Parathyroid adenoma (tissue), 2 donors: ENCODE results near the gene ATXN10.

Source experiments
- H2AFZ ChIP-seq: fragments of 300-600 bp; sonication (generic); one replicate; pipeline ENCODE4 v1.7.0; 2017; ENCODE audit warnings: antibody characterized with exemption, mild to moderate bottlenecking
- H3K27ac ChIP-seq: fragments of 300-600 bp; sonication (generic); one replicate; pipeline ENCODE4 v1.7.0; 2017
- H3K27me3 ChIP-seq: fragments of 300-600 bp; sonication (generic); one replicate; pipeline ENCODE4 v1.7.0; 2017; ENCODE audit warnings: low read length; ENCODE audit not compliant: control insufficient read depth, insufficient read depth
- H3K36me3 ChIP-seq: fragments of 300-600 bp; sonication (generic); one replicate; pipeline ENCODE4 v1.7.0; 2017; ENCODE audit warnings: low read length; ENCODE audit not compliant: control insufficient read depth, insufficient read depth
- H3K4me1 ChIP-seq: fragments of 300-600 bp; sonication (generic); one replicate; pipeline ENCODE4 v1.7.0; 2017; ENCODE audit warnings: control low read depth
- H3K4me2 ChIP-seq: fragments of 300-600 bp; sonication (generic); one replicate; pipeline ENCODE4 v1.7.0; 2017; ENCODE audit warnings: low read length
- H3K4me3 ChIP-seq: fragments of 300-600 bp; sonication (generic); one replicate; pipeline ENCODE4 v1.7.0; 2017; ENCODE audit warnings: low read depth, low read length
- H3K79me2 ChIP-seq: fragments of 300-600 bp; sonication (generic); one replicate; pipeline ENCODE4 v1.7.0; 2017; ENCODE audit warnings: control low read depth
- H3K9ac ChIP-seq: fragments of 300-600 bp; sonication (generic); one replicate; pipeline ENCODE4 v1.7.0; 2017; ENCODE audit warnings: mild to moderate bottlenecking
- H3K9me3 ChIP-seq: fragments of 300-600 bp; sonication (generic); one replicate; pipeline ENCODE4 v1.7.0; 2017; ENCODE audit warnings: low read length; ENCODE audit not compliant: control insufficient read depth
- CTCF ChIP-seq: fragments of 300-600 bp; sonication (generic); IDR thresholded peaks from one replicate; pipeline ENCODE4 v1.7.0; 2017; ENCODE audit warnings: antibody characterized with exemption, mild to moderate bottlenecking
- donor health status: primary hyperparathyroidism.

The ATXN10 gene

GRCh38 chr22:45880091-45880715 is 208.6 kb downstream of the ATXN10 start:
- H3K27me3 ChIP-seq = peaks cover 3% of the 10 kb centered on the region
- H3K79me2 ChIP-seq = no peaks in the 10 kb centered on the region
- H3K9me3 ChIP-seq = no peaks in the 10 kb centered on the region
- no peak overlapping the region for H3K9ac ChIP-seq
- H3K36me3 ChIP-seq = no peaks in the 10 kb centered on the region
- H3K27ac ChIP-seq = no peak overlapping the region
- no peak overlapping the region for H3K4me2 ChIP-seq
- H3K4me1 ChIP-seq = no peaks in the 10 kb centered on the region
- no peak for TF ChIP-seq CTCF
- H3K4me3 ChIP-seq = no peak overlapping the region
- H2AFZ ChIP-seq = no peak overlapping the region

DNA sequence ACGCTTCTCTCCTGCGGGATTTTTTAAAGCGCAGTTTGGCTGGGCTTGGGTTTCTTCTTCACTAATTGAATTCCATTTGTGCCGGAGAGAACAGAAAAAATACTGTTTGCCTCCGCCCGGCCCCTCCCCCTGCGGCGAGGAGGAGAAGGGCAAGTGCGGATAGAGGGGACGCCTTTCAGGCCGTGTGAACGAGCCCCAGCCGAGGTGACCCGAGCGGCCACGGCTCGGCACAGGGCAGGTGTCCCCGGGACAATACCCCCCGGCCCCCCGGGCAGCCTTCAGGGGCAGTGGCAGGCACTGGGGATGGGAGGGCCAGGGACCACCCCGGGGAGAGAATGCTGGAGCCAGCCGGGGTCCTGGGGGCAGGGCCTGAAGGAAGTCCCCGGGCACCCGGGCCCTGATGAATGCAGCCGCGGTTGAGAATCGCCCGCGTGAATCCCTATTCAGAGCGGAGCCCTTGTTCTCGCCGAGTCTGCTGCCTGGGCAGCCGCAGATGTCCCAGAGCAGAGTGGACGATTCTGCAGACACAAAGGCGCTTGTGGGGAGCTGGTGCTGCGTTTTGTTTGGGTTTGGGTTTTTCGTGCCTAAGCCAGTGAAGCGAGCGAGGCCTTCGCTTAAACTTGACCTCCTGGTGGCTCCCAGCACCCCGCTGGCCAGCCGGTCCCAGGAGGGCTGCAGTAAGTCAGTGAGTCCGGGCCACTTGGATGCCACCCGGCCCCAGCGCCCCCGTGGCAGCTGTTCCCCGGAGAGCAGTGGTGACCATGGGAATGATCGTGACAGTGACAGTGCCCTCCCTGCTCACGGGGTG is 209.3 kb downstream of the ATXN10 start:
- Histone ChIP-seq H3K27ac (no peak overlapping the region), H3K36me3 (no peaks in the 10 kb centered on the region), H3K4me1 (no peaks in the 10 kb centered on the region), H3K79me2 (no peaks in the 10 kb centered on the region), H3K4me3 (no peak overlapping the region), H3K9ac (no peak overlapping the region), H3K9me3 (no peaks in the 10 kb centered on the region), H3K27me3 (peaks cover 3% of the 10 kb centered on the region), H2AFZ (no peak overlapping the region), H3K4me2 (no peak overlapping the region)
- TF ChIP-seq CTCF = no peak

DNA sequence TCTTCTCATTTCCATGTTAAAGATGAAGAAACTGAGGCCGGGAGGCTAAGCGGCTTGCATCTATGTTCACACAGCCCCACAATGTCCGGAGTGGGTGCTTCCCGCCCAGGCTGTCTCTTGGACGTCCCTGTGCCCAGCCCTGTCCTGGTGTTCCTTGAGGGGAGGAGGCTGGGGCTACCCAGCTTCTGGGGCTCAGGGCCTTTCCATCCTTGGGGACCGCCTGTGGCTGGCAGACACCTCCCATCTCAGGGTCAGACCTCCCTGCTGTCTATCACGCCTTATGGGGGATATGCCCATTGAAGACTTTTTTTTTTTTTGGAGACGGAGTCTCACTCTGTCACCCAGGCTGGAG is 209.9 kb downstream of the ATXN10 start:
- Histone ChIP-seq H3K4me2 (no peak overlapping the region), H3K4me3 (no peak overlapping the region), H3K4me1 (no peaks in the 10 kb centered on the region), H3K27me3 (peaks cover 3% of the 10 kb centered on the region), H2AFZ (no peak overlapping the region), H3K79me2 (no peaks in the 10 kb centered on the region), H3K9ac (no peak overlapping the region), H3K9me3 (no peaks in the 10 kb centered on the region), H3K27ac (no peak overlapping the region), H3K36me3 (no peaks in the 10 kb centered on the region)
- no peak for TF ChIP-seq CTCF

DNA sequence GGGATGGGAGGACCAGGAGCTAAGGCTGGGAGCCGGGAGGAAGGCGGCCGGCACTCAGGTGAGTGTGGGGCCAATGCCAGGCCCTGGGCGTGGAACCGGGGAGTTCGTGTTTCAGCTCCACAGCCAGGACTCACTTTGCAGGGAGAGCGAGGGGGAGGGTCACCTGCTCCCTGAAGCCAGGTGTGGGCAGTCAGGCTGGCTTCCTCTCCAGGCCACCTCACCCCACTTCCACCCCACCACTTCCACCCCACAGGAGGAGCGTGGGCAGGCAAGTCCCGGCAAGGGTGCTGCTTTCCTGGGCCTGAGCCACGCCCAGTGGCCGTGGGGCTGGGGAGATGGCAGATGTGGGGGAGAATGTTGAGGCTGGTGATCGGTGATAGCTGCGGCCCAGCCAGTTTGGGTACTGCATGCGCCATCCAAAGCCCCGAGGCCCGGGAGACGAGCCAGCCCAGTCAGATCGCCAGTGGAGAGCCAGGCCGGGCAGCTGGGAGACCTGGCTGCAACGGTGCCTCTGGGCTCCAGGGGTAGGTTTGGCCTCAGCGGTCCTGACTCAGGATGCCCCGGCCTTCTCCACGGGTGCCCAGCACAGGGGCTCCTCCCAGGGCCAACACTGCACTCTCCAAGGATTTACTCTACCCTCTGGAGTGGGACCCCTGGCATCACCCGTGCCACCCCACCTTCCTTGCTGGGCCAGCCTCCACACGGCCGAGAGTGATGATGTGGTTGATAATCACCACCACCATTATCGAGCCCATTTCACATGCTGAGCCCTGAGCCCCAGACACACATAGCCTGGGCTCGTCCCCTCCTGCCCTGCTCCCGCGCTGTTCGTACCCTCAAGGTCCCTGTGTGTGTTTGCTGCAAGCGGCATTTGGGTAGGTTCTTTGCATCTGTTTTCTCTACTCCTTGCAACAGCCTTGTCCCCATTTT is 211.5 kb downstream of the ATXN10 start:
- H3K36me3 ChIP-seq = no peaks in the 10 kb centered on the region
- H3K4me3 ChIP-seq = no peak overlapping the region
- no peak overlapping the region for H3K27ac ChIP-seq
- H3K4me2 ChIP-seq = no peak overlapping the region
- no peak overlapping the region for H3K9ac ChIP-seq
- no peak overlapping the region for H2AFZ ChIP-seq
- no peaks in the 10 kb centered on the region for H3K27me3 ChIP-seq
- H3K9me3 ChIP-seq = no peaks in the 10 kb centered on the region
- H3K4me1 ChIP-seq = no peaks in the 10 kb centered on the region
- no peak for TF ChIP-seq CTCF
- H3K79me2 ChIP-seq = no peaks in the 10 kb centered on the region
